HepG2 (cell line): Measurements from ENCODE around the gene PPM1K. TPM values are rescaled to one million over a fixed set of nuclear protein-coding genes. Genes with fewer than 3 reads are reported as not detected.

Experiments
- AHR ChIP-seq: IDR thresholded peaks from 2 replicates; pipeline ENCODE4 v1.6.1; 2018; ENCODE audit warnings: missing genetic modification reagents, missing compliant biosample characterization
- ATF7-NPFF ChIP-seq: sonication (generic); formaldehyde crosslinking; IDR thresholded peaks from 2 replicates; pipeline ENCODE4 v1.8.1; 2023; ENCODE audit warnings: mild to moderate bottlenecking, low read depth, missing genetic modification reagents, moderate library complexity
- BCL6 ChIP-seq: IDR thresholded peaks from 2 replicates; pipeline ENCODE4 v1.6.1; 2016; ENCODE audit warnings: missing genetic modification reagents, missing compliant biosample characterization
- GATA4 ChIP-seq: sonication (generic); IDR thresholded peaks from 2 replicates; pipeline ENCODE4 v1.6.1; 2016; ENCODE audit warnings: antibody characterized with exemption, low read depth, borderline replicate concordance
- HOXA7 ChIP-seq: sonication (generic); formaldehyde crosslinking; IDR thresholded peaks from 2 replicates; pipeline ENCODE4 v1.8.1; 2022; ENCODE audit warnings: mild to moderate bottlenecking, missing genetic modification reagents, moderate library complexity
- MED1 ChIP-seq: sonication (generic); formaldehyde crosslinking; IDR thresholded peaks from 2 replicates; pipeline ENCODE4 v1.4.0; 2020; ENCODE audit warnings: missing genetic modification reagents
- MLX ChIP-seq: IDR thresholded peaks from 2 replicates; pipeline ENCODE4 v1.6.1; 2016
- NCOA2 ChIP-seq: sonication (generic); formaldehyde crosslinking; IDR thresholded peaks from 2 replicates; pipeline ENCODE4 v1.8.0; 2022; ENCODE audit warnings: inconsistent platforms
- NFKBIZ ChIP-seq: IDR thresholded peaks from 2 replicates; pipeline ENCODE4 v1.6.1; 2018; ENCODE audit warnings: missing genetic modification reagents, missing compliant biosample characterization
- NONO ChIP-seq, 2 experiments: fragments of 450-650 bp in 1 of 2; sonication (generic) in 1 of 2; formaldehyde crosslinking in 1 of 2; IDR thresholded peaks in 1 of 2; conservative IDR thresholded peaks in 1 of 2; 2 replicates each; pipeline versions ENCODE4 v1.6.1 to v1.8.0; 2017 to 2022; ENCODE audit warnings: mild to moderate bottlenecking in 1 of 2, missing genetic modification reagents in 1 of 2, moderate library complexity in 1 of 2
- PAX8 ChIP-seq: sonication (generic); formaldehyde crosslinking; IDR thresholded peaks from 2 replicates; pipeline ENCODE4 v1.8.0; 2022; ENCODE audit warnings: mild to moderate bottlenecking, missing genetic modification reagents, borderline replicate concordance
- SOX5 ChIP-seq: IDR thresholded peaks from 2 replicates; pipeline ENCODE4 v1.6.1; 2016; ENCODE audit warnings: borderline replicate concordance
- SP5 ChIP-seq: IDR thresholded peaks from 2 replicates; pipeline ENCODE4 v1.6.1; 2016; ENCODE audit warnings: low read depth, borderline replicate concordance
- TGIF2 ChIP-seq: IDR thresholded peaks from 2 replicates; pipeline ENCODE4 v1.6.1; 2016; ENCODE audit warnings: control low read depth, missing compliant biosample characterization
- ZBTB20 ChIP-seq: sonication (generic); formaldehyde crosslinking; IDR thresholded peaks from 2 replicates; pipeline ENCODE4 v1.8.1; 2023; ENCODE audit warnings: missing genetic modification reagents, low read depth, mild to moderate bottlenecking, borderline replicate concordance
- ZFP36L2 ChIP-seq: sonication (generic); formaldehyde crosslinking; IDR thresholded peaks from 2 replicates; pipeline ENCODE4 v1.4.0; 2020; ENCODE audit warnings: missing genetic modification reagents
- ZMYM2 ChIP-seq: sonication (generic); formaldehyde crosslinking; IDR thresholded peaks from 2 replicates; pipeline ENCODE4 v1.8.0; 2022; ENCODE audit warnings: mild to moderate bottlenecking, missing genetic modification reagents
- ZMYM3 ChIP-seq: sonication (generic); formaldehyde crosslinking; IDR thresholded peaks from 2 replicates; pipeline ENCODE4 v1.5.1; 2020; ENCODE audit warnings: mild to moderate bottlenecking, missing genetic modification reagents
- ZNF12 ChIP-seq: sonication (generic); formaldehyde crosslinking; IDR thresholded peaks from 2 replicates; pipeline ENCODE4 v1.5.0; 2020; ENCODE audit warnings: missing genetic modification reagents
- ZNF264 ChIP-seq: sonication (generic); formaldehyde crosslinking; IDR thresholded peaks from 2 replicates; pipeline ENCODE4 v1.4.0; 2020; ENCODE audit warnings: missing genetic modification reagents
- ZNF576 ChIP-seq: sonication (generic); formaldehyde crosslinking; IDR thresholded peaks from 2 replicates; pipeline ENCODE4 v1.4.0; 2020; ENCODE audit warnings: mild to moderate bottlenecking, missing genetic modification reagents
- ZNF580 ChIP-seq: IDR thresholded peaks from 2 replicates; pipeline ENCODE4 v1.6.1; 2016; ENCODE audit warnings: low read depth, borderline replicate concordance
- ZNF629 ChIP-seq: sonication (generic); formaldehyde crosslinking; conservative IDR thresholded peaks from 2 replicates; pipeline ENCODE4 v1.5.0; 2020; ENCODE audit warnings: missing genetic modification reagents
- ZNF772 ChIP-seq: sonication (generic); formaldehyde crosslinking; IDR thresholded peaks from 2 replicates; pipeline ENCODE4 v1.5.0; 2020; ENCODE audit warnings: mild to moderate bottlenecking, missing genetic modification reagents
- ZNF850 ChIP-seq: sonication (generic); formaldehyde crosslinking; conservative IDR thresholded peaks from 2 replicates; pipeline ENCODE4 v1.9.0; 2021; ENCODE audit warnings: mild to moderate bottlenecking, missing genetic modification reagents
- ZNF883 ChIP-seq: sonication (generic); formaldehyde crosslinking; IDR thresholded peaks from 2 replicates; pipeline ENCODE4 v1.5.1; 2020; ENCODE audit warnings: mild to moderate bottlenecking, missing genetic modification reagents; ENCODE audit errors: not compliant biosample characterization
- polyA plus RNA-seq, 8 experiments: library from polyadenylated mRNA; depleted of rRNA in 3 of 8; stranded (reverse) in 7 of 8; unstranded in 1 of 8; fragments of >200 nt; fragmentation: Illumina TruSeq in 4 of 8; extraction: Trizol in 4 of 8; gene quantifications; 2 replicates each; pipeline versions ENCODE4 v1.2.1 to v1.2.3, GENCODE V29; 2011 to 2016; ENCODE audit warnings: low read depth in 4 of 8, missing spikeins in 1 of 8, mixed read lengths in 1 of 8; ENCODE audit not compliant: insufficient read depth in 1 of 8
- total RNA-seq, 5 experiments: library from RNA; depleted of rRNA; stranded (reverse); fragments of >200 nt; fragmentation: Illumina TruSeq; extraction: Trizol; gene quantifications; 2 replicates each; pipeline ENCODE4 v1.2.3, GENCODE V29; 2016; ENCODE audit warnings: low read depth in 1 of 5
- TF ChIP-seq, protein P1 (sequence below): sonication (generic); formaldehyde crosslinking; IDR thresholded peaks from 2 replicates; pipeline ENCODE4 v1.4.0; 2020; ENCODE audit warnings: mild to moderate bottlenecking, missing genetic modification reagents, borderline replicate concordance

PPM1K gene
- total and polyA plus RNA-seq, 2 of the 13 experiments (the other 11 are each of a cell fraction or from before 2014, with no cell fraction given): 11.9 to 17.8 TPM

GRCh38 chr4:88216395-88216794, 68.0 kb downstream of the PPM1K start (continued):
- TF ChIP-seq, protein P1, sequence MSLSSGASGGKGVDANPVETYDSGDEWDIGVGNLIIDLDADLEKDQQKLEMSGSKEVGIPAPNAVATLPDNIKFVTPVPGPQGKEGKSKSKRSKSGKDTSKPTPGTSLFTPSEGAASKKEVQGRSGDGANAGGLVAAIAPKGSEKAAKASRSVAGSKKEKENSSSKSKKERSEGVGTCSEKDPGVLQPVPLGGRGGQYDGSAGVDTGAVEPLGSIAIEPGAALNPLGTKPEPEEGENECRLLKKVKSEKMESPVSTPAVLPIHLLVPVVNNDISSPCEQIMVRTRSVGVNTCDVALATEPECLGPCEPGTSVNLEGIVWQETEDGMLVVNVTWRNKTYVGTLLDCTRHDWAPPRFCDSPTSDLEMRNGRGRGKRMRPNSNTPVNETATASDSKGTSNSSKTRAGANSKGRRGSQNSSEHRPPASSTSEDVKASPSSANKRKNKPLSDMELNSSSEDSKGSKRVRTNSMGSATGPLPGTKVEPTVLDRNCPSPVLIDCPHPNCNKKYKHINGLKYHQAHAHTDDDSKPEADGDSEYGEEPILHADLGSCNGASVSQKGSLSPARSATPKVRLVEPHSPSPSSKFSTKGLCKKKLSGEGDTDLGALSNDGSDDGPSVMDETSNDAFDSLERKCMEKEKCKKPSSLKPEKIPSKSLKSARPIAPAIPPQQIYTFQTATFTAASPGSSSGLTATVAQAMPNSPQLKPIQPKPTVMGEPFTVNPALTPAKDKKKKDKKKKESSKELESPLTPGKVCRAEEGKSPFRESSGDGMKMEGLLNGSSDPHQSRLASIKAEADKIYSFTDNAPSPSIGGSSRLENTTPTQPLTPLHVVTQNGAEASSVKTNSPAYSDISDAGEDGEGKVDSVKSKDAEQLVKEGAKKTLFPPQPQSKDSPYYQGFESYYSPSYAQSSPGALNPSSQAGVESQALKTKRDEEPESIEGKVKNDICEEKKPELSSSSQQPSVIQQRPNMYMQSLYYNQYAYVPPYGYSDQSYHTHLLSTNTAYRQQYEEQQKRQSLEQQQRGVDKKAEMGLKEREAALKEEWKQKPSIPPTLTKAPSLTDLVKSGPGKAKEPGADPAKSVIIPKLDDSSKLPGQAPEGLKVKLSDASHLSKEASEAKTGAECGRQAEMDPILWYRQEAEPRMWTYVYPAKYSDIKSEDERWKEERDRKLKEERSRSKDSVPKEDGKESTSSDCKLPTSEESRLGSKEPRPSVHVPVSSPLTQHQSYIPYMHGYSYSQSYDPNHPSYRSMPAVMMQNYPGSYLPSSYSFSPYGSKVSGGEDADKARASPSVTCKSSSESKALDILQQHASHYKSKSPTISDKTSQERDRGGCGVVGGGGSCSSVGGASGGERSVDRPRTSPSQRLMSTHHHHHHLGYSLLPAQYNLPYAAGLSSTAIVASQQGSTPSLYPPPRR (CRISPR knock-in tag): peak; percentile 92
- TF ChIP-seq ZNF772 (CRISPR knock-in tag): 0 out of 2 replicates have a peak, but pooled peaks have one; percentile 50
- TF ChIP-seq ZNF580 (CRISPR knock-in tag): 0 out of 2 replicates have a peak, but pooled peaks have one; percentile 29
- TF ChIP-seq ZNF12: peak; percentile 86; the same call in 1 of the 2 replicates
- TF ChIP-seq ZMYM2 (CRISPR knock-in tag): peak; percentile 61; the same call in 1 of the 2 replicates
- no peak for TF ChIP-seq NONO (IDR thresholded peaks at IDR 0.05)
- 0 out of 2 replicates have a peak, but pooled peaks have one; percentile 25 for TF ChIP-seq NONO (CRISPR knock-in tag; conservative IDR thresholded peaks at IDR 0.05)
- TF ChIP-seq NCOA2 (CRISPR knock-in tag): peak; percentile 45; the same call in 1 of the 2 replicates
- TF ChIP-seq TGIF2 (CRISPR knock-in tag): 0 out of 2 replicates have a peak, but pooled peaks have one; percentile 27
- TF ChIP-seq HOXA7 (CRISPR knock-in tag): no peak
- TF ChIP-seq ATF7-NPFF (CRISPR knock-in tag): 0 out of 2 replicates have a peak, but pooled peaks have one; percentile 32
- peak; percentile 65; the same call in 1 of the 2 replicates for TF ChIP-seq GATA4
- no peak for TF ChIP-seq ZFP36L2
- TF ChIP-seq ZNF883: no peak
- TF ChIP-seq ZNF576: no peak
- TF ChIP-seq ZNF264 (CRISPR knock-in tag): peak; percentile 64; the same call in 1 of the 2 replicates
- TF ChIP-seq BCL6: peak; percentile 86
- TF ChIP-seq MED1 (CRISPR knock-in tag): peak; percentile 54; the same call in 1 of the 2 replicates
- TF ChIP-seq NFKBIZ (CRISPR knock-in tag): 0 out of 2 replicates have a peak, but pooled peaks have one; percentile 31
- peak; percentile 99 for TF ChIP-seq SOX5 (CRISPR knock-in tag)
- no peak for TF ChIP-seq ZBTB20
- peak; percentile 35; the same call in 1 of the 2 replicates for TF ChIP-seq SP5 (CRISPR knock-in tag)
- no peak for TF ChIP-seq ZNF629
- no peak for TF ChIP-seq PAX8
- 0 out of 2 replicates have a peak, but pooled peaks have one; percentile 37 for TF ChIP-seq MLX (CRISPR knock-in tag)
- no peak for TF ChIP-seq ZNF850 (CRISPR knock-in tag)
- no peak for TF ChIP-seq AHR (CRISPR knock-in tag)
- TF ChIP-seq ZMYM3 (CRISPR knock-in tag): peak; percentile 81
